ENCODE results near the gene PTF1A. TPM values are rescaled to one million over a fixed set of nuclear protein-coding genes. Genes with fewer than 3 reads are reported as not detected.

Gene PTF1A
- total RNA-seq, 1 donor from 2014 or later: not detected

DNA sequence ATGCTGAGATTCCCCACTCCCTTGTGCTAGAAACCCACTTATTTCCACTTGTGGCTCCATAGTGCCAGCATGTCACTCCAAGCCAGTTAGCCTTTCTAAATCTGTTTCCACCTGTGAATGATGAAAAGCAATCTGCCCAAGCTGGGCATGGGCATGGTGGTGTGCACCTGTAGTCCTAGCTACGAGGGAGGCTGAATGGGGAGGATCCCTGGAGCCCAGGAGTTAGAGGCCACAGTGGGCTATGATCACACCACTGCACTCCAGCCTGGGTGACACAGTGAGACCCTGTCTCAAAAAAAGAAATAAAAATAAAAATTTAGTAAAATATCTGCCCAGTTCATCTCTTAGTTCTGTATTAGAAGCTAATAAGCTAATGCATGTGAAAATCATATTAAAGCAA, 5.0 kb upstream of the PTF1A start:
- DNase-seq: no peak

- no peak for DNase-seq
These were observed 3.1 kb upstream of the PTF1A start for GRCh38 chr10:23189024-23189423.

GRCh38 chr10:23190872-23191763, 994 bp upstream of the PTF1A start:
- no peak for DNase-seq

DNA sequence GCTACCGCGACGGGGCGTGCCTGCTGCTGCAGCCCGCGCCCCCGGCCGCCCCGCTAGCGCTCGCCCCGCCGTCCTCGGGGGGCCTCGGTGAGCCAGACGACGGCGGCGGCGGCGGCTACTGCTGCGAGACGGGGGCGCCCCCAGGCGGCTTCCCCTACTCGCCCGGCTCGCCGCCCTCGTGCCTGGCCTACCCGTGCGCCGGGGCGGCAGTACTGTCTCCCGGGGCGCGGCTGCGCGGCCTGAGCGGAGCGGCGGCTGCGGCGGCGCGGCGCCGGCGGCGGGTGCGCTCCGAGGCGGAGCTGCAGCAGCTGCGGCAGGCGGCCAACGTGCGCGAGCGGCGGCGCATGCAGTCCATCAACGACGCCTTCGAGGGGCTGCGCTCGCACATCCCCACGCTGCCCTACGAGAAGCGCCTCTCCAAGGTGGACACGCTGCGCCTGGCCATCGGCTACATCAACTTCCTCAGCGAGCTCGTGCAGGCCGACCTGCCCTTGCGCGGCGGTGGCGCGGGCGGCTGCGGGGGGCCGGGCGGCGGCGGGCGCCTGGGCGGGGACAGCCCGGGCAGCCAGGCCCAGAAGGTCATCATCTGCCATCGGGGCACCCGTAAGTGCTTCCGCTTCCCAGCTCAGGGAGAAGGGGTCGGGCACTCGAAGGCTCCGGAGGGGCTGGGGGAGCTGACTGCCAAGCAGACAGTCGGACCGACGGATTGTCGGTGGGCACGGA, 761 bp downstream of the PTF1A start:
- no peak for DNase-seq

DNA sequence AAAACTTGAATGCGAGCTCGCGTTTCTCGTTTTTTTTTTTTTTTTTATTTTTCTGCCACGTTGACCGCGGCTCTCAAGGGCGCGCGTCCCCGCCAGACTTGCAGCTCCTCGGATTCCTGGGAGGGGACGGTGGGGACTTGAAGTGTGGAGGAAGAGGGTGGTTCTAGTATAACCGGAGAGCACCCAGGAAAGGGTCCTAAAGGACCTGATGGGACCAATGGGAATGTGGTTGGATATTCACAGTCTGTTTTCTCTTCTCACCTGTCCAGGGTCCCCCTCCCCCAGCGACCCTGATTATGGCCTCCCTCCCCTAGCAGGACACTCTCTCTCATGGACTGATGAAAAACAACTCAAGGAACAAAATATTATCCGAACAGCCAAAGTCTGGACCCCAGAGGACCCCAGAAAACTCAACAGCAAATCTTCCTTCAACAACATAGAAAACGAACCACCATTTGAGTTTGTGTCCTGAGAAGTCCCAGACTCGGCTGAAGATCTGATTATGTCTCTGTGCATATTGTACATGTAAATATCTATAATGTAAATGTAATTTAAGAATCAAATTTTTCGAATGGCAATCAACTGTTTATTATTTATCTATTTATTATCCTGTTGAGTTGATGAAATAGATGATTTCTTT, 1.4 kb downstream of the PTF1A start:
- no peak for DNase-seq

DNA sequence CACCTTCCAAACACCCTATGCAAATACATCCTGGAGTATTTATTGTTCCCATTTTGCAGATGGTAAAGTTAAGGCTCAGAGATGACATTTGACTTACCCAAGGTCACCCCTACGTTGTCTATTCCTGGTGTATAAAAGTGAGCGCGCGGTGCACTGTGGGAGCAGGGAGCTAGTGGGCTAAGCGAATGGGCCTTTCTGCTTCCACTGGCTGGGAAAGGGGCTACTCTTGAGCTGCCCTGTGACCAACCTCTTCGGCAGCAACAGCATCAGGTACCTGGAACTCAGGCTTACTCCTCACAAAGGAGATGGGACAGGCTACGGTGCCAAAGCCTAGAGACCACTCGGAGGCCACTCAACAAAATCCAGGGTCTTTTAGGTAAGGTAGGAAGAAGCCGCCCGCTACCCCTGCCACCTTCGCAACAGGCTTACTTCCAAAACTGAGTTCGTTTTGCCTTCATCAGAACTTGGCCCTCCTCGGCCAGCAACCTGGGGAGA, 2.4 kb downstream of the PTF1A start:
- no peak for DNase-seq

GRCh38 chr10:23194966-23195845, 3.1 kb downstream of the PTF1A start:
- DNase-seq: no peak

GRCh38 chr10:23195846-23196600, 3.9 kb downstream of the PTF1A start:
- DNase-seq: no peak

DNA sequence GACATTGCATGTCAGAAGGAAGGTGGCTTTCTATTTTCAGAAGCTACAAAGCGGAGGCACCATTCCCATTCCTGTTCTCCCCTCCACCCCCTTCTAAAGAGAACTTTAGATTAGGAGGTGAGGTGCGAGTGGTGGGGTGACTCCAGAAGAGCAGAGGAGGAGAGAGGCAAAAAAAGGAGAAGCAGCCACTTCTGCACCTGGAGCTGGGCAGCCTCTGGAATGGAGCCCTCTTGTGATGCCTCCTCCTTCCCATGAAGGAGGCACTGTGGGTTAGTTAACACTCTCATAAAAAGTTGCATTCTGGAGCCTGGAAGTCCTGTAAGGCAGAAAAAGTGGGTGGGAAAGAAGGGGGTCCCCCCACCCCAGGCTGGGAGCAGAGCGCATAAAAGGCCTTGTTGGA, 4.8 kb downstream of the PTF1A start:
- no peak for DNase-seq

- no peak for DNase-seq
These were observed 5.3 kb downstream of the PTF1A start for GRCh38 chr10:23197416-23197861.

DNA sequence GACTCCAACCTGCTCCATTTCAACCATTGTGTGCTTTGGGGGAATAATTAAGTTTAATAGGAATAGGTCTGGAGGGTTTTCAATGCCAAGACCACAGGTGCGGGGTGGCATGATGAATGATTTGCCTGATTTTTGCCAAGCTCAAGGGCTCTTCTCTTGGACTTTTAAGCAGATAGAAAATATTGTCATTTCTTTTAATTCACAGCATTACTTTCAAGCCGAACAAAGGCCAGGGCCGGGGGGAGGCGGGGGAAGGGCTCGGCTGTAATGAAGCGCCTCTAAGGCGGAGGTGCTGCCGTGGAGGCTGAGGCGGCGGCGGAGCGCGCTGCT, 6.5 kb downstream of the PTF1A start:
- no peak for DNase-seq

DNA sequence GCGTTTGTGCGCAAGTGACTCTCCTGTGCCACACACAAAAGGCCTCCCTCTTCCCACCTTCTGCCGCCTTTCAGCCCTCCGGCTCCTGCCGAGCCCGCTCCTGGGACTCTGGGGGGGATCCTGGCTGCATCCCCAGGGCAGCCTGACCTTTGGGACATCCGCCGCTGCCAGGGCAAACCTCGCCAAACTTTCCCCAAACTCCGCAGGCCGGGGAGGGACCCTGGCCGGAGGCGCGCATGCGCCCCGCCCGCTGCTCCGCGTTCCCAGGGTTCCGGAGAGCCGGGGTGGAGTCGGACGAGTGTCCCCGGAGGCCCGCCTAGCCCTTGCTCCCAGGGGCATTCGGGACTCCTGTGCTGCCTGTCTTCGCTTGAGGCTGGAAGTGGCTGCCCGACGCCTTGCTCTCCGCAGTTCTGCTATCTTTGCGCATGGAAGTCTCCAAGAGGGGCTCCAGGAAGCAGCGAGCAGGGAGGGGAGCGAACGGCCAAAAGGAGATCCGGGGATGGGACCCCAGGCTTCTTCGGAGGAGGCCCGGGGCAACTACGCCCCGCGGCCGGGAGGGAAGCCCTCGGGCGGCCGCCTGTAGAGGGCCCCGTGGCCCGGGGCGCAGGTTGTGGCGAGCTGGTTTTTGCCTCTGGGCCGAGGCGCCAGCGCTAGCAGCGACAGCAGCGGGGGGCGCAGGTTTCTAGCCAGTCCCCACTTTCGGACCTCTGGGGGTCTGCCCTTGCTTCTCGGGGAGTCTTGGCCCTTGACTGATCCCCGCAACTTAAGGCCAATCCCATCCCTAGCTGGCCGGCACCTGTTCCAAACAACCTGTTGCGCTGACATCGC, 7.0 kb downstream of the PTF1A start:
- DNase-seq: no peak

DNA sequence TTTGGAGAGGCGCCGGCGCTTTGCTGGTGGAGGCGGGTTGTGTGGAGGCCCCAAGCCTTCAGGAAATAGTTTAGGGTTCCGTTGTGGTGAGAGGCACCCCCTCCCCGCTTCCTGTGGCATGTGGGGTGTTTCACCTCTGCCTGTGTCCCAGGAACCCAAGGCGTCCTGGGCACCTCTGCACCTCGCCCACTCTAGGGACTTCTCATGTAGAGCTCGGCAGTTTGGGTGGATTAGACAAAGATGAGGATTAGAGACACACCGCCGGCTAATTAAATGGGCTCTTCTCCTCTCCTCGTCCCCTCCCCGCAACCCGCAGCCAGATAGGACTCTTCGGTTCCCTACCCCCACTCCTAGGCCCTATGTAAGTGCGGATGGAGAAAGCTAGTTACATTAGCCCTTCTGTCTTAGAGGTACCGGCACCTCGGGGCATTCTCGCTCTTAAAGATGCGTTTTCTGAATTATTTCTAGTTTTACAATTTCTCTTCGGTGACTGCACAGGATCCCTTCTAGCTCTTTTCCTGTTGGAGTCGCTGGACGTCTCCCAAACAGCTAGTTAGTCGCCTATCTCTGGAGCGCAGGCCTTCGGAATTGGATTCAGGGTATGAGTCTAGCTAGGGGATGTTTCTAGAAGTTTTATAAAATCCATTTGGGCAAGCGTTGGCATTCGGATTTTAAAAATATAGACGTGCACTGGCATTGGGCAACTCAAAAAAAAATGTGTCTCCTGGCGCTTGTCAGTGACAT, 7.8 kb downstream of the PTF1A start:
- DNase-seq: no peak

- no peak for DNase-seq
These were observed 8.5 kb downstream of the PTF1A start for GRCh38 chr10:23200586-23200985.

DNA sequence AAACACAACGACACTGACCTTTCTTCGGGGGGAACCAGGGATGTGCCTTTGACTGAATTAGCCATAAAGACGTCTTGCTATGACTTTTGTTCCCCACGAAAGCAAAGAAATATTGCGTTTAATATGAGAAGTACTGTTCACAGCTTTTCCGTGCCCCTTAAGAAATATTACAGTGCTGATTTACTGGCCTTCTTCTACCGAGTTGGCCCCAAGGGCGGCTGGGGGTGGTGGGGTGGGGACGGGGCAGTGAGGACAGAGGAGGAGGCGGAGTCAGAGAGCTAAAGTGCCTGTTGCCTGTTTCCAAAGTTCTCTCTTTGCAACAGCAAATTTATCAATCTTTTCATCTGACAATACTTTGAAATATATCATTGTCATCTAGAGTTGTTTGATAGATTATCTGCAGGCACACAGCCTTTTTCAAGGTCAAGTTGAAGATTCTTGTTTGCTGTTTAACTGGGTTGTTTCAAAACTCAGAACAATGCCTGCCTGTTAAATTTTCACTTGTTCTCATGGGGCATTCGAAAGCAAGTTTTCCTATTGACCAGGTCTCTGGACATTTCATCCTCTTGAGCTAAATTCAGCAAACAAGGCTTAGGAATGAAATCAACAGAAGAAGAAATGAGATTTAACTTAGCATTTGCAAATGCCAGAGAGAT, 9.0 kb downstream of the PTF1A start:
- DNase-seq: no peak

DNA sequence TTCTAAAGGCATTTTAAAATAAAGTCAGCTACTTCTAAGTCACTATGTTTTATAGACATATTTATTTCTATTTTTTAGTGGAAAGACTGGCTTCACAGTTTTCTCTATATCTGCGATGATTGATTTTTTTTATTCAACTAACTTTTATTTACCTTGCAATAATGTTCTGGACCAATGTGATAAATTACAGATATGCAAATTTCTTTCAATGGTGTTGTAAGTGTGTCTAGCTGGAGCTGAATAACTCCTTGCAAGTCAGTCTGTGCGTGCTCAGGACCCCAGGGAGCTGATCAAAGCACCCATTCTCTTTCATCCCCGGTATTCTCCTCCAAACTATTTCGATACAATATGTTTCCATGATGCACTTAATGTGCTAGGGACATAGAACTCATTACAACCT, 9.7 kb downstream of the PTF1A start:
- no peak for DNase-seq

GRCh38 chr10:23202779-23203178, 10.7 kb downstream of the PTF1A start:
- no peak for DNase-seq

DNA sequence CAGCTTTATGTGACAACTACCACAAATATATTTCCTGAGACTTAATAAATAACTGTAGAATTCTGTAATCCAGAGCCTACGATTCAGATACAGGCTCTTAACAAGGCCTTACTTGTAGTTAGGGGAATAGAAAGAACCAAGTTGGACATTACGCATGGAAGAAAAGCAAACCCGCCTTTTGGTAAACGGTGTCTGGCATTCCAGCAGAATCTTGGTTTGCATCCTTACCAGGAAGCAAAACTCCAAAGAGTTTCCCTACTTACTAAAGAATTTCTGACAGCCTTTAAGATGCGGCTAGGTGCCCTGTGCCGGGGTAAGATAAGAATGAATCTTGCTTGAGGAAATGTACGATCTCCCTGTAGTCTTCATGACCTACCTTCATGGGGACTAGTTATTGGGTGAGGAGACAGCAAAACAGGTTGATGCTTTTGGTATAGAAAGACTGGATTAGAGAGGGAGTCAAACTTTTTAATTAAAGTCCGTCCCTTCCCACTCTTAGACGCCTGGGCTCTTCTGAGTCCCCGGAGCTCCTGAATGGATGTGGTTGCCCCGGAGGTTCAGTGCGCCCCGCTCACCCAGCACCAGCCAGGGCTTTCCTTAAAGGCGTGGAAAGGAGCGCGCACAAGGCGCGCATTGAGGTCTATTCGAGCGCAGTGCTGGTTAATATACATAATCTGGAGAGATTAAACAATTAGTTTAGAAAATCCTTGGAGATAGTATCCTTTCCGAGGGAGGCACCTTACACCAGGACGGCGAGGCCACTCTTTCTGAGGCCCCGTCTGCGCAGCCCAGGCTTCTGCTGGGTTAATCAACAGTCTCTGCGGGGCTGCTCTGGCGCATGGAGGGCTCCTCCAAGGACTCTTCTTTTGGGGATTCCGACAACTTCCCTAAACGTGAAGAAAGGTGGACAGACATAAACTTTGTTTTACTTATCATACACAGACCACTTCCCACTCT, 11.5 kb downstream of the PTF1A start:
- no peak for DNase-seq

Measured in dermis blood vessel endothelial cell (primary cell).